GM23338 (cell line): ENCODE measurements around the gene TEDC2. TPM values are rescaled to one million over a fixed set of nuclear protein-coding genes. Genes with fewer than 3 reads are reported as not detected.

ENCODE experiments used
- ATAC-seq: fragments of 200-7000 bp; cut with Tn5 transposase; 3 replicates; pipeline ENCODE4 v1.9.1; 2020
- DNase-seq: peaks from one replicate; pipeline ENCODE4 v3.0.0-alpha.2; 2015; ENCODE audit warnings: low spot score
- H2AFZ ChIP-seq: fragments of 200-600 bp; sonication (generic); 2 replicates; pipeline ENCODE4 v1.8.0; 2016; ENCODE audit warnings: antibody characterized with exemption, mild to moderate bottlenecking, moderate library complexity
- H3F3A ChIP-seq: fragments of 200-600 bp; sonication (generic); replicated peaks from 2 replicates; pipeline ENCODE4 v1.8.0; 2017; ENCODE audit warnings: antibody characterized with exemption, mixed run types, low read depth
- H3K27ac ChIP-seq: fragments of 200-600 bp; sonication (generic); 2 replicates; pipeline ENCODE4 v1.6.1; 2016; ENCODE audit warnings: low read depth
- H3K27me3 ChIP-seq: fragments of 200-600 bp; sonication (generic); 2 replicates; pipeline ENCODE4 v1.8.0; 2016; ENCODE audit warnings: mild to moderate bottlenecking, mixed run types, moderate library complexity; ENCODE audit not compliant: insufficient read depth
- H3K36me3 ChIP-seq: fragments of 200-600 bp; sonication (generic); 2 replicates; pipeline ENCODE4 v1.8.0; 2016; ENCODE audit warnings: mild to moderate bottlenecking; ENCODE audit not compliant: insufficient read depth
- H3K4me1 ChIP-seq: fragments of 200-600 bp; sonication (generic); 2 replicates; pipeline ENCODE4 v1.8.0; 2016; ENCODE audit warnings: mild to moderate bottlenecking, moderate library complexity; ENCODE audit not compliant: insufficient read depth
- H3K4me2 ChIP-seq: fragments of 200-600 bp; sonication (generic); 2 replicates; pipeline ENCODE4 v1.7.1; 2017; ENCODE audit warnings: mixed run types
- H3K4me3 ChIP-seq: fragments of 200-600 bp; sonication (generic); 2 replicates; pipeline ENCODE4 v1.6.1; 2016; ENCODE audit warnings: mixed run types
- H3K79me2 ChIP-seq: fragments of 200-600 bp; sonication (generic); replicated peaks from 2 replicates; pipeline ENCODE4 v1.8.0; 2017; ENCODE audit warnings: mild to moderate bottlenecking; ENCODE audit not compliant: insufficient read depth
- H3K9me2 ChIP-seq: fragments of 200-600 bp; sonication (generic); 2 replicates; pipeline ENCODE4 v1.8.0; 2017; ENCODE audit not compliant: insufficient read depth
- H4K20me1 ChIP-seq: fragments of 200-600 bp; sonication (generic); replicated peaks from 2 replicates; pipeline ENCODE4 v1.8.0; 2017; ENCODE audit warnings: mild to moderate bottlenecking; ENCODE audit not compliant: insufficient read depth
- H3K27ac Mint-ChIP-seq: 2 replicates; pipeline ENCODE4 v1.8.0; 2020; ENCODE audit warnings: inconsistent platforms, mild to moderate bottlenecking, moderate library complexity, mixed read lengths
- H3K27me3 Mint-ChIP-seq: 3 replicates; pipeline ENCODE4 v1.8.0; 2022; ENCODE audit warnings: low read depth, mild to moderate bottlenecking, moderate library complexity, mixed read lengths, inconsistent platforms; ENCODE audit not compliant: insufficient read depth, poor library complexity
- H3K36me3 Mint-ChIP-seq: 3 replicates; pipeline ENCODE4 v1.8.0; 2021; ENCODE audit warnings: low read depth, mild to moderate bottlenecking, inconsistent platforms, moderate library complexity, mixed read lengths
- H3K4me1 Mint-ChIP-seq: 3 replicates; pipeline ENCODE4 v1.8.0; 2020; ENCODE audit warnings: mild to moderate bottlenecking, inconsistent platforms, mixed read lengths
- H3K4me3 Mint-ChIP-seq: 3 replicates; pipeline ENCODE4 v1.8.0; 2021; ENCODE audit warnings: moderate library complexity, mild to moderate bottlenecking, inconsistent platforms, mixed read lengths
- H3K9me3 Mint-ChIP-seq: 3 replicates; pipeline ENCODE4 v1.8.0; 2020; ENCODE audit warnings: moderate library complexity, mild to moderate bottlenecking, inconsistent platforms, mixed read lengths
- CREB1 ChIP-seq: fragments of 250-450 bp; sonication (Bioruptor Pico); IDR thresholded peaks from 2 replicates; pipeline ENCODE4 v1.5.0; 2020; ENCODE audit warnings: low read depth, mild to moderate bottlenecking, moderate library complexity
- CTCF ChIP-seq, 2 experiments: fragments of 200-600 bp in 1 of 2; sonication (generic) in 1 of 2; conservative IDR thresholded peaks; 2 replicates each; pipeline versions ENCODE4 v1.5.1 to v1.6.1; 2016 to 2017; ENCODE audit warnings: antibody characterized with exemption in 2 of 2, low read depth in 2 of 2, mild to moderate bottlenecking in 2 of 2, moderate library complexity in 1 of 2
- ETS1 ChIP-seq: IDR thresholded peaks from 2 replicates; pipeline ENCODE4 v1.6.1; 2016; ENCODE audit warnings: antibody characterized with exemption
- EZH2 ChIP-seq: fragments of 200-600 bp; sonication (generic); IDR thresholded peaks from one replicate; pipeline ENCODE4 v1.8.0; 2017; ENCODE audit warnings: antibody characterized with exemption, mild to moderate bottlenecking, low read depth; ENCODE audit not compliant: unreplicated experiment
- EZH2phosphoT487 ChIP-seq: fragments of 200-600 bp; sonication (generic); IDR thresholded peaks from one replicate; pipeline ENCODE4 v1.8.1; 2018; ENCODE audit warnings: antibody characterized with exemption; ENCODE audit not compliant: unreplicated experiment
- JUNB ChIP-seq: IDR thresholded peaks from one replicate; pipeline ENCODE4 v1.6.1; 2016; ENCODE audit warnings: antibody characterized with exemption; ENCODE audit not compliant: unreplicated experiment
- NANOG ChIP-seq: IDR thresholded peaks from 2 replicates; pipeline ENCODE4 v1.6.1; 2016; ENCODE audit warnings: antibody characterized with exemption, borderline replicate concordance
- POLR2AphosphoS5 ChIP-seq: IDR thresholded peaks from 2 replicates; pipeline ENCODE4 v1.6.1; 2016; ENCODE audit warnings: antibody characterized with exemption, low read depth
- REST ChIP-seq: IDR thresholded peaks from one replicate; pipeline ENCODE4 v1.6.1; 2018; ENCODE audit warnings: antibody characterized with exemption; ENCODE audit not compliant: unreplicated experiment
- STAT1 ChIP-seq: IDR thresholded peaks from one replicate; pipeline ENCODE4 v1.6.1; 2016; ENCODE audit warnings: antibody characterized with exemption; ENCODE audit not compliant: unreplicated experiment
- ZNF114 ChIP-seq: fragments of 250-450 bp; sonication (Bioruptor Pico); IDR thresholded peaks from 2 replicates; pipeline ENCODE4 v1.5.0; 2020; ENCODE audit warnings: mild to moderate bottlenecking, moderate library complexity
- ZNF331 ChIP-seq: fragments of 250-450 bp; sonication (Bioruptor Pico); IDR thresholded peaks from 2 replicates; pipeline ENCODE4 v1.5.0; 2020; ENCODE audit warnings: low read depth, mild to moderate bottlenecking, moderate library complexity
- ZNF462 ChIP-seq: fragments of 250-450 bp; sonication (Bioruptor Pico); IDR thresholded peaks from 2 replicates; pipeline ENCODE4 v1.5.0; 2020; ENCODE audit warnings: mild to moderate bottlenecking, moderate library complexity
- polyA plus RNA-seq: library from polyadenylated mRNA; unstranded; fragments of >200 nt; fragmentation: Nextera tagmentation; extraction: Ambion mirVana; gene quantifications from 2 replicates; pipeline ENCODE4 v1.2.1, GENCODE V29; 2016
- total RNA-seq: library from RNA; depleted of rRNA; stranded (reverse); fragments of >200 nt; shearing (Covaris generic); gene quantifications from 2 replicates; pipeline ENCODE4 v1.2.3, GENCODE V29; 2014

The TEDC2 gene
- total and polyA plus RNA-seq, 2 experiments from 2014 or later = 50.6 to 98.9 TPM

- Mint-ChIP-seq H3K4me1 (peaks cover 23% of the 10 kb centered on the region), H3K27ac (no peak overlapping the region), H3K4me3 (peak overlapping the region; percentile 38; the same call in 1 of the 3 replicates), H3K9me3 (no peaks in the 10 kb centered on the region), H3K27me3 (peaks cover 60% of the 10 kb centered on the region), H3K36me3 (no peaks in the 10 kb centered on the region; the same call in 1 of the 3 replicates)
- peaks cover 23% of the 10 kb centered on the region for H3K4me1 ChIP-seq
- H3K27me3 ChIP-seq = peaks cover 76% of the 10 kb centered on the region
- no peak overlapping the region for H3K27ac ChIP-seq
- H3F3A ChIP-seq = peaks cover 19% of the 10 kb centered on the region
- no peak overlapping the region for H2AFZ ChIP-seq
- DNase-seq = peak; percentile 44
- H3K4me3 ChIP-seq = peak overlapping the region; percentile 54
- ATAC-seq = peak; percentile 0; the same call in 2 of the 3 replicates
- peaks cover 12% of the 10 kb centered on the region for H4K20me1 ChIP-seq
- TF ChIP-seq REST (no peak), ETS1 (no peak), POLR2AphosphoS5 (no peak; the same call in 1 of the 2 replicates), STAT1 (no peak), EZH2phosphoT487 (no peak), CREB1 (no peak), ZNF331 (CRISPR knock-in tag) (no peak), CTCF (conservative IDR thresholded peaks at IDR 0.05; ENCODE audit: low read depth in 2 of 2) (no peak), ZNF462 (CRISPR knock-in tag) (no peak), ZNF114 (CRISPR knock-in tag) (no peak), NANOG (no peak), JUNB (no peak), EZH2 (no peak)
- H3K9me2 ChIP-seq = no peaks in the 10 kb centered on the region
- H3K79me2 ChIP-seq = peaks cover 6% of the 10 kb centered on the region
- H3K36me3 ChIP-seq = no peaks in the 10 kb centered on the region
- H3K4me2 ChIP-seq = peak overlapping the region; percentile 78
Measured at GRCh38 chr16:2471653-2472487, 12.0 kb downstream of the TEDC2 start.
